Subcutaneous adipose tissue (tissue), 4 donors: ENCODE measurements around the gene WDR72. TPM values are rescaled to one million over a fixed set of nuclear protein-coding genes. Genes with fewer than 3 reads are reported as not detected.

Experiments
- total RNA-seq, 4 donors: library from RNA; depleted of rRNA; stranded (reverse); fragments of >200 nt; gene quantifications; one replicate each; pipeline ENCODE4 v1.1.0, GENCODE V29; 2016
- TF ChIP-seq, protein P1 (sequence below): fragments of 450-650 bp; IDR thresholded peaks from one replicate; pipeline ENCODE4 v1.5.1; 2016; ENCODE audit warnings: low read depth, mild to moderate bottlenecking, control low read depth, antibody characterized with exemption, moderate library complexity

WDR72 gene
- total RNA-seq, 4 donors from 2014 or later = not detected

- TF ChIP-seq, protein P1, sequence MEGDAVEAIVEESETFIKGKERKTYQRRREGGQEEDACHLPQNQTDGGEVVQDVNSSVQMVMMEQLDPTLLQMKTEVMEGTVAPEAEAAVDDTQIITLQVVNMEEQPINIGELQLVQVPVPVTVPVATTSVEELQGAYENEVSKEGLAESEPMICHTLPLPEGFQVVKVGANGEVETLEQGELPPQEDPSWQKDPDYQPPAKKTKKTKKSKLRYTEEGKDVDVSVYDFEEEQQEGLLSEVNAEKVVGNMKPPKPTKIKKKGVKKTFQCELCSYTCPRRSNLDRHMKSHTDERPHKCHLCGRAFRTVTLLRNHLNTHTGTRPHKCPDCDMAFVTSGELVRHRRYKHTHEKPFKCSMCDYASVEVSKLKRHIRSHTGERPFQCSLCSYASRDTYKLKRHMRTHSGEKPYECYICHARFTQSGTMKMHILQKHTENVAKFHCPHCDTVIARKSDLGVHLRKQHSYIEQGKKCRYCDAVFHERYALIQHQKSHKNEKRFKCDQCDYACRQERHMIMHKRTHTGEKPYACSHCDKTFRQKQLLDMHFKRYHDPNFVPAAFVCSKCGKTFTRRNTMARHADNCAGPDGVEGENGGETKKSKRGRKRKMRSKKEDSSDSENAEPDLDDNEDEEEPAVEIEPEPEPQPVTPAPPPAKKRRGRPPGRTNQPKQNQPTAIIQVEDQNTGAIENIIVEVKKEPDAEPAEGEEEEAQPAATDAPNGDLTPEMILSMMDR = no peak
Observed at GRCh38 chr15:53739651-53740050, 19.8 kb downstream of the WDR72 start.

GRCh38 chr15:53739187-53739586 lies 20.3 kb downstream of the WDR72 start:
- TF ChIP-seq, protein P1 = no peak

DNA sequence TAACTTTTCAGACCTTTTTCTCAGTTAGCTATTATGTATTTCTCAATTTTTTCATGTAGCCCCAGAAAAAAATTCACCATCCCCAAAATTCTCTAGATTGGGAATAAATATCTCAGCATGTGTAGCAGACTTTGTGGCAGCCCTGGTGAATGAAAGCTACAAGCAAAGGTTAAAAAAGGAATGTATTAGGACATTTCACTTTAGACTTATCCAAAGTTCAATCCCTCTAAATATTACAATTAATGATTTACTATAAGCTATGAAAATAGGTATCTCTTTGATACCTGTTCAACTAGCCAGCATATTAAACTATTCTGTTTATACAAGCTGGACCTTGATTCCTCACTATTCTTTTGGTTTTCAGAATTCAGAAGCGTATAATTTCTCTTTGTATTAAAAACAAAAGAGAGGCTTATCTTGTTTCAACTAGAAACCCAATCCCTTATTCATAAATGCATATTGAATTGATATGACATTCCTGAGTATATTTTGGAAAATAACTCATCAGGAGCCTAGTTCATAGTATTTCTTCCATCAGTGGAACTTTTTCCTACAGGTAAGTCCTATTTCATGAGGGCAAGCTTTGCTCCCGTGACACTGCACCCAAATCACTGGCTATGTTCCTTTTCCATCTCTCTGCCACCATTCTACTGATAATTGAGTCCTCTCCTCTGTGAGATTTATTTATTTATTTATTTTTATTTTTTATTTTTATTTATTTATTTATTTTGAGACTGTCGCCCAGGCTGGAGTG lies 38.0 kb downstream of the WDR72 start:
- TF ChIP-seq, protein P1 = no peak

DNA sequence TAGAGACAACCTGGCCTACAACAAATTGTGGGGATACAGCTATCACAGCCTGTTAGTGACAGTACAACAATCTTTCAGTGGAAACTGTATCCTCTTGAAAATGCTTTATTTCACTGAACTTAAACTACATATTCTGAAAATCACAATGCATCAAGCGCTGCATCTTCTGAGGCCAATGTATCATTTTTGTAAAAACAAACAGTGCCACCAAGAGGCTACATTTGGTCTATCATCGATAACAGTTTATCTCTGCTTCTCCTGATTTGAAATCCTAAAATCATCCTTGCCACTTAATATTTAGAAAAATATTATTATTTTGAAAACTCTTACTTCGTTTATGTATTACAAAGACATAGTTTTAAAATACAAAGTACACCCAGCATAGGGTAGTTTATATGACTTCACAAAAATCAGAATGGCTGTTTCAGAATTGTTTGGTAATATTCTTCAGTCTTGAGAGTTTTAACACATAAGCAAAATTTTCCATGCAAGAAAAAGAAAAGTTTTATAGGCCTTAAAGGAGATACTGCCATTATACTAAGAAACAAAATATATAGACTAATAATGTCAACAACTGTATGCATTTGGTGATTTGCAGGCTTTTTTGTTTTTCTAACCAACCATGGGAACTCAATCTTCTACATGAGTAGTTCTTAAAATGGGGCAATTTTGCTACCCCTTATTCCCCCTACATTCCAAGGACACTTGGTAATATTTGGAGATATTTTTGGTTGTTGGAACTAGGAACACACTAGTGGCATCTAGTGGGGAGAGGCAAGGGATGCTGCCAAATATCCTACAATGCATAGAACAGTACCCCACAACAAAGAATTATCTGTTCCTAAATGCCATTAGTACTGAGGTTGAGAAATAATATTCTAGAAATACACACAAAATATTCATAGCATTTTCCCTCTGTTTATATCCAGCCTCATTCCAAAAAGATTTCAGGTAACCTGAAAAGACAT lies 42.3 kb downstream of the WDR72 start:
- TF ChIP-seq, protein P1 = no peak

GRCh38 chr15:53713218-53713617 lies 46.2 kb downstream of the WDR72 start:
- TF ChIP-seq, protein P1 = no peak

GRCh38 chr15:53710906-53711305 lies 48.6 kb downstream of the WDR72 start:
- TF ChIP-seq, protein P1 = no peak

DNA sequence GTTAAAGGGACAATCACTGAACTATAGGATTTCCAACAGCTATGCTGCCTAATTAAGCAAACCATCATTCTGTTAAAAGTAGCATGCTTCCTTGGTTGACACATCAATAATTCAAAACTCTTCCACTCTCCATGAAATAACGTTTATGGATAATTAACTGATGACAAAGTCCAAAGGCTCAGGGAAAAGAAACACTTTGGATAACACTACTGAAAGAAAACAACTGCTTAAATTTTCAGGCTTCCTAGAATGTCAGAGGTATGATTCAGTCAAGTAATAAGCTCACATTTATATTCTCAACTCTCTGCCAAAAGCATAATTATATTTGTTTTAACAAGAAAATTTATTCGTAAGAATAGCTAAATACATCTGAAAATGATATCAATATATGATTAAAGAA lies 49.6 kb downstream of the WDR72 start:
- TF ChIP-seq, protein P1 = no peak
